HL-60 (cell line): ENCODE measurements around the gene TMEM150B.
"Not testable (repeated sequence)": the region's sequence is repeated elsewhere in the genome, so short reads cannot be mapped to it uniquely, and the experiment has no call there.

Source experiments
- DNase-seq, 2 experiments: peaks; one replicate each; pipeline ENCODE4 v3.0.0-alpha.2; 2010 to 2020; ENCODE audit warnings: low read depth in 1 of 2, low spot score in 1 of 2
- H3K27ac ChIP-seq: fragments of 250-450 bp; sonication (Bioruptor Pico); replicated peaks from 2 replicates; pipeline ENCODE4 v1.5.1; 2020; ENCODE audit warnings: mild to moderate bottlenecking, moderate library complexity
- H3K27me3 ChIP-seq: fragments of 250-450 bp; sonication (Bioruptor Pico); 2 replicates; pipeline ENCODE4 v1.5.1; 2021; ENCODE audit warnings: mild to moderate bottlenecking, moderate library complexity; ENCODE audit not compliant: insufficient read depth, poor library complexity, severe bottlenecking
- H3K4me3 ChIP-seq: replicated peaks from 2 replicates; pipeline ENCODE4 v1.5.1; 2011; ENCODE audit warnings: mild to moderate bottlenecking, control low read depth, low read length; ENCODE audit not compliant: insufficient read depth
- CTCF ChIP-seq: IDR thresholded peaks from one replicate; pipeline ENCODE4 v1.5.1; 2011; ENCODE audit warnings: low read length, control low read depth, inconsistent platforms; ENCODE audit not compliant: insufficient read depth
- GABPA ChIP-seq: IDR thresholded peaks from 2 replicates; pipeline ENCODE4 v1.6.1; 2012; ENCODE audit warnings: low read depth
- POLR2AphosphoS5 ChIP-seq: IDR thresholded peaks from 2 replicates; pipeline ENCODE4 v1.6.1; 2012; ENCODE audit warnings: low read depth
- SPI1 ChIP-seq: IDR thresholded peaks from 2 replicates; pipeline ENCODE4 v1.6.1; 2012; ENCODE audit warnings: low read depth, mild to moderate bottlenecking, borderline replicate concordance
- TF ChIP-seq, protein P1 (sequence below): IDR thresholded peaks from 2 replicates; pipeline ENCODE4 v1.6.1; 2012; ENCODE audit warnings: low read depth; ENCODE audit not compliant: insufficient replicate concordance

TMEM150B gene

DNA sequence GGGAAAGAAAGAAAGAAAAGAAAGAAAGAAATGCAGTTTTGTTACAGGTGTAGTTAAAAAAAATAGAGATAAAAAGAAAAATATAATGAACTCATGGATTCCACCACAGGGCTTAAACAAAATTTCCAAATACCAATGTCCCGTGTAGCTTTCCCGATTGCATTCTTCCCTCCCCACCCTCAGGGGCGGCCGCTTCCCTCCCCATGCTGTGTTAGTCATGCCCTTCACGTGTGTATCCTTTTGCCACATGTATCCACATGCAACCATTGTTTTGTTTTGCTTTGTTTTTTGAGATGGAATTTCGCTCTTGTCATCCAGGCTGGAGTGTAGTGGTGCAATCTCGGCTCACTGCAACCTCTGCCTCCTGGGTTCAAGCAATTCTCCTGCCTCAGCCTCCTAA, 11.0 kb upstream of the TMEM150B start:
- TF ChIP-seq CTCF = no peak
- TF ChIP-seq GABPA = no peak
- TF ChIP-seq SPI1 = no peak
- TF ChIP-seq, protein P1, sequence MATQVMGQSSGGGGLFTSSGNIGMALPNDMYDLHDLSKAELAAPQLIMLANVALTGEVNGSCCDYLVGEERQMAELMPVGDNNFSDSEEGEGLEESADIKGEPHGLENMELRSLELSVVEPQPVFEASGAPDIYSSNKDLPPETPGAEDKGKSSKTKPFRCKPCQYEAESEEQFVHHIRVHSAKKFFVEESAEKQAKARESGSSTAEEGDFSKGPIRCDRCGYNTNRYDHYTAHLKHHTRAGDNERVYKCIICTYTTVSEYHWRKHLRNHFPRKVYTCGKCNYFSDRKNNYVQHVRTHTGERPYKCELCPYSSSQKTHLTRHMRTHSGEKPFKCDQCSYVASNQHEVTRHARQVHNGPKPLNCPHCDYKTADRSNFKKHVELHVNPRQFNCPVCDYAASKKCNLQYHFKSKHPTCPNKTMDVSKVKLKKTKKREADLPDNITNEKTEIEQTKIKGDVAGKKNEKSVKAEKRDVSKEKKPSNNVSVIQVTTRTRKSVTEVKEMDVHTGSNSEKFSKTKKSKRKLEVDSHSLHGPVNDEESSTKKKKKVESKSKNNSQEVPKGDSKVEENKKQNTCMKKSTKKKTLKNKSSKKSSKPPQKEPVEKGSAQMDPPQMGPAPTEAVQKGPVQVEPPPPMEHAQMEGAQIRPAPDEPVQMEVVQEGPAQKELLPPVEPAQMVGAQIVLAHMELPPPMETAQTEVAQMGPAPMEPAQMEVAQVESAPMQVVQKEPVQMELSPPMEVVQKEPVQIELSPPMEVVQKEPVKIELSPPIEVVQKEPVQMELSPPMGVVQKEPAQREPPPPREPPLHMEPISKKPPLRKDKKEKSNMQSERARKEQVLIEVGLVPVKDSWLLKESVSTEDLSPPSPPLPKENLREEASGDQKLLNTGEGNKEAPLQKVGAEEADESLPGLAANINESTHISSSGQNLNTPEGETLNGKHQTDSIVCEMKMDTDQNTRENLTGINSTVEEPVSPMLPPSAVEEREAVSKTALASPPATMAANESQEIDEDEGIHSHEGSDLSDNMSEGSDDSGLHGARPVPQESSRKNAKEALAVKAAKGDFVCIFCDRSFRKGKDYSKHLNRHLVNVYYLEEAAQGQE = no peak
- no peak for TF ChIP-seq POLR2AphosphoS5
- H3K4me3 ChIP-seq = no peak overlapping the region
- H3K27ac ChIP-seq = no peak overlapping the region
- no peak for DNase-seq
- no peaks in the 10 kb centered on the region for H3K27me3 ChIP-seq

DNA sequence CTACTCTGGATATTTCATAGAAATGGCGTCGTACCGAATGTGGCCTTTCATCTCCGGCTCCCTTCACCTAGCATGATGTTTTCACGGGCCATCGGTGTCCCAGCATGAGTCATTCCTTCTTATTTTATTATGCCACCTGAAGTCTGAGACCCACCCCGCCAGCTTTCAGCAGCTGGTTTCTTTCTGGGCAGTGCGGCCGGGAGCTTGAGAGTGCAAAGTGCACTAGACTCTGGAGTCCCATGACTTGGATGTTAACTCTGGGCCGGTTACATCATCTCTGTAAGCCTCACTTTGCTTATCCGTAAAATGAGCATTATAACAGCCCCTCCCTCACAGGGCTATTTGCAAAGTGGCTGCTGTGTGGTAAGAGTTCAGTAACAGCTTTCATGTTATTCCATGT, 8.7 kb upstream of the TMEM150B start:
- TF ChIP-seq GABPA = no peak
- TF ChIP-seq SPI1 = no peak
- TF ChIP-seq POLR2AphosphoS5 = no peak
- TF ChIP-seq, protein P1 = no peak
- no peak for TF ChIP-seq CTCF
- Histone ChIP-seq H3K4me3 (no peak overlapping the region), H3K27ac (no peak overlapping the region), H3K27me3 (no peaks in the 10 kb centered on the region)
- DNase-seq = no peak

DNA sequence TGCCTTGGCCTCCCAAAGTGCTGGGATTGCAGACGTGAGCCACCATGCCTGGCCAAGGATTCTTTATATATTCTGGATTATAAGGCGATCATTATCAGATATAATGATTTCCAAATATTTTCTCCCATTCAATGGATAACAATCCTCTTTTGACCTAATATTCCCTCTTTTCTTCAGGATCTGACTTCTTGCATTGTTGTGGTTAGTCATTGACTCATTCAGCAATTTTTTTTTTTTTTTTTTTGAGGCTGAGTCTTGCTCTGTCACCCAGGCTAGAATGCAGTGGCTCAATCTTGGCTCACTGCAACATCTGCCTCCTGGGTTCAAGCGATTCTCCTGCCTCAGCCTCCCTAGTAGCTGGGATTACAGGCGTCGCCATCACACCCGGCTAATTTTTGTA, 4.7 kb upstream of the TMEM150B start:
- DNase-seq, H3K27me3 ChIP-seq: not testable (repeated sequence)

DNA sequence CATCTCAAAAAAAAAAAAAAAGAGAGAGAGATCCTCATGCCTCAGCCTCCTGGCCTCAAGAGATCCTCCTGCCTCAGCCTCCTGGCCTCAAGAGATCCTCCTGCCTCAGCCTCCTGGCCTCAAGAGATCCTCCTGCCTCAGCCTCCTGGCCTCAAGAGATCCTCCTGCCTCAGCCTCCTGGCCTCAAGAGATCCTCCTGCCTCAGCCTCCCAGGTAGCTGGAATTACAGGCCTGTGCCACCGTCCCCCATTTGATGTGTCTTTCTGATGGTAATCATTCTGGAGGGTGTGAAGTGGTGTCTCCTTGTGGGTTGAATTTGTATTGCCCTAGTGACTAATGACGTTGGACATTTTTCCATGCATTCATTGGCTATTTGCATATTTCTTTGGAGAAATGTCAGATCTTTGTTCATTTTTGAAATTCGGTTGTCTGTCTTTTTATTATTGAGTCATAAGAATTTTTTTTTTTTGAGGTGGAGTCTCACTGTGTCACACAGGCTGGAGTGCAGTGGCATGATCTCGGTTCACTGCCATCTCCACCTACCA, 3.7 kb upstream of the TMEM150B start:
- not testable (repeated sequence) for H3K27ac ChIP-seq, H3K27me3 ChIP-seq, DNase-seq, H3K4me3 ChIP-seq

More for the DNA sequence above, 4.7 kb upstream of the TMEM150B start:
- H3K27ac ChIP-seq, H3K4me3 ChIP-seq: not testable (repeated sequence)

GRCh38 chr19:55324662-55325061, 479 bp downstream of the TMEM150B start:
- no peak overlapping the region for H3K4me3 ChIP-seq
- H3K27me3 ChIP-seq = no peaks in the 10 kb centered on the region
- H3K27ac ChIP-seq = no peak overlapping the region; the same call in 1 of the 2 replicates
- TF ChIP-seq, protein P1 = no peak
- TF ChIP-seq SPI1 = no peak
- TF ChIP-seq CTCF = no peak
- TF ChIP-seq GABPA = no peak
- no peak for TF ChIP-seq POLR2AphosphoS5
- DNase-seq = no peak
